ENCODE measurements around the gene WDR41. TPM values are rescaled to one million over a fixed set of nuclear protein-coding genes. Genes with fewer than 3 reads are reported as not detected.

WDR41 gene, protein sequence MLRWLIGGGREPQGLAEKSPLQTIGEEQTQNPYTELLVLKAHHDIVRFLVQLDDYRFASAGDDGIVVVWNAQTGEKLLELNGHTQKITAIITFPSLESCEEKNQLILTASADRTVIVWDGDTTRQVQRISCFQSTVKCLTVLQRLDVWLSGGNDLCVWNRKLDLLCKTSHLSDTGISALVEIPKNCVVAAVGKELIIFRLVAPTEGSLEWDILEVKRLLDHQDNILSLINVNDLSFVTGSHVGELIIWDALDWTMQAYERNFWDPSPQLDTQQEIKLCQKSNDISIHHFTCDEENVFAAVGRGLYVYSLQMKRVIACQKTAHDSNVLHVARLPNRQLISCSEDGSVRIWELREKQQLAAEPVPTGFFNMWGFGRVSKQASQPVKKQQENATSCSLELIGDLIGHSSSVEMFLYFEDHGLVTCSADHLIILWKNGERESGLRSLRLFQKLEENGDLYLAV
- 10 to 100 TPM; 17.4 to 58.6 (median 38.9) TPM for total RNA-seq

DNA sequence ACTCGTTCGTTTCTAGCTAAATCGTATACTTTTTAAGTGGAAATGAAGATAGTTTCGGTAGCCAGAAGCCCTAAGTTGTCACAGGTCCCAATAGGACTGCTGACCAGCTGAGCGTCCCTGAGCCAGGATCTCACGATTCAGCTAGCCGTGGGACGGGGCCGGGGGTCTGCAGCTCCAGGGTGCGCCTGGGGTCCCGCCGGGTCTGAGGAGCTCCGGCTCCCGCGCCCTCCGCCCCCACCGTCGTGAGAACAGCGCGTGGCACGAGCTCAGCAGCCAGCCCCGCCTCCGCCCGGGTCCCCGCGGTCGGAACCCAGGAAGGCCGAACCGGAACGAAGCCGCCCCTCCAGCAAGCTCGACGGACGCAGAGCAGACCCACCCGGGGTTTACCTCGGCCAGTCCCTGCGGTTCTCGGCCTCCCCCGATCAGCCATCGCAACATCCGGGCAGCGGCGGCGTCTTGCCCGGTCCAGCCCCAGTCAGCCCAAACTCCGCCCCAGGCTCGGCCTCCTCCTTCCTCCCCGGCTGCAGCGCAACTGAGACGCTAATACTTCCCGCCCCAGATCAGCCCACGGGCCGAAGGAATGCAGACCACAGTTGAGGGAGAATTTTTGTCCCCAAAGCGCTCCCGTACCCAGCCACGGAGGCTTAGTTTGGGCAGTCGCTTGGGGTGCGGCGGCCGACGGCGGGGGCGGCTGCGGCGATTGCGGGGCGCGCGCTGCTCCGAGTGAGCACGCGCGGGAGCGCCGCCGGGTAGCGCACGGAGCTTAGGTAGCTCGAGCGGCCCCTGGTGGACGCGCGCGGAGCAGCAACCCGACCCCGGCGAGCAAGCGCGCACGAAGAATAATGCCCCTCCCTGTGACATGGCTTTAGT lies at the start of gene WDR41:
Gene WDR41, minus strand, starts transcription at position 534 of the 870 bp plus-strand sequence. Its CDS starts 96 bp downstream, at position 438.
- 2 to 3% methylated on average over 8 to 29 of the region's 90 CpGs for WGBS, 2 donors
- intact Hi-C loops (cut with DNase I): loop anchor here (10.0 kb wide), 1 partner anchor 347 kb away; no protein-coding TSS in a partner anchor
- peaks cover 4 to 36% (median 8%) of the 10 kb centered on the region in 3 donors for H3K4me1 ChIP-seq

DNA sequence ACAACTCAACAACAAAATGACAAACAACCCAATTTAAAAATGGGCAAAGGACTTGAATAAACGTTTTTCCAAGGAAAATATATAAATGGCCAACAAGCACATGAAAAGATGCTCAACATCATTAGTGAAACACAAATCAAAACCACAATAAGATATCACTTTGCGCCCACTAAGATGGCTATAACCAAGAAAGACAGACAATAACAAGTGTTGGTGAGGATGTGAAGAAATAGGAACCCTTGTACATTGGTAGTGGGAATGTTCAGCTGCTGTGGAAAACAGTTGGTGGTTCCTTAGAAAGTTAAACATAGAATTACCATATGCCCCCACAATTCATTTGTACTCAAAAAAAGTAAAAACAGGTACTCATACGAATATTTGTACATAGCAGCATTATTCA lies 39.2 kb upstream of the WDR41 start:
- Histone ChIP-seq H3K4me1 (no peaks in the 10 kb centered on the region), H3K27ac (no peak overlapping the region), H3K27me3 (no peaks in the 10 kb centered on the region), H3K4me3 (no peak overlapping the region), H3K36me3 (no peaks in the 10 kb centered on the region), H3K9me3 (no peaks in the 10 kb centered on the region)
- no peak for DNase-seq
- intact Hi-C loops (cut with DNase I): no loop called here
- no peak for TF ChIP-seq POLR2A (IDR thresholded peaks at IDR 0.05)
- TF ChIP-seq, protein P1, sequence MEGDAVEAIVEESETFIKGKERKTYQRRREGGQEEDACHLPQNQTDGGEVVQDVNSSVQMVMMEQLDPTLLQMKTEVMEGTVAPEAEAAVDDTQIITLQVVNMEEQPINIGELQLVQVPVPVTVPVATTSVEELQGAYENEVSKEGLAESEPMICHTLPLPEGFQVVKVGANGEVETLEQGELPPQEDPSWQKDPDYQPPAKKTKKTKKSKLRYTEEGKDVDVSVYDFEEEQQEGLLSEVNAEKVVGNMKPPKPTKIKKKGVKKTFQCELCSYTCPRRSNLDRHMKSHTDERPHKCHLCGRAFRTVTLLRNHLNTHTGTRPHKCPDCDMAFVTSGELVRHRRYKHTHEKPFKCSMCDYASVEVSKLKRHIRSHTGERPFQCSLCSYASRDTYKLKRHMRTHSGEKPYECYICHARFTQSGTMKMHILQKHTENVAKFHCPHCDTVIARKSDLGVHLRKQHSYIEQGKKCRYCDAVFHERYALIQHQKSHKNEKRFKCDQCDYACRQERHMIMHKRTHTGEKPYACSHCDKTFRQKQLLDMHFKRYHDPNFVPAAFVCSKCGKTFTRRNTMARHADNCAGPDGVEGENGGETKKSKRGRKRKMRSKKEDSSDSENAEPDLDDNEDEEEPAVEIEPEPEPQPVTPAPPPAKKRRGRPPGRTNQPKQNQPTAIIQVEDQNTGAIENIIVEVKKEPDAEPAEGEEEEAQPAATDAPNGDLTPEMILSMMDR (IDR thresholded peaks at IDR 0.05): no peak
- 59% methylated on average over 3 of the region's 3 CpGs for WGBS, 2 donors

More for the DNA sequence above, at the start of gene WDR41:
- H3K9me3 ChIP-seq: no peaks in the 10 kb centered on the region
- H3K4me3 ChIP-seq: peak within 1 kb of the TSS; percentile 67 to 90 (median 79)
- peaks cover 0 to 2% (median 0%) of the 10 kb centered on the region in 4 donors for H3K27me3 ChIP-seq
- peak within 1 kb of the TSS; percentile 94 to 99 (median 97) for H3K27ac ChIP-seq
- peak in 2 of 4 donors; percentile 55 to 64 for TF ChIP-seq POLR2A (IDR thresholded peaks at IDR 0.05)
- TF ChIP-seq, protein P1 (IDR thresholded peaks at IDR 0.05): peak; percentile 90 to 97 (median 96)
- H3K36me3 ChIP-seq: peaks cover 0 to 13% (median 0%) of the 10 kb centered on the region in 3 donors
- peak; percentile 57 for DNase-seq

DNA sequence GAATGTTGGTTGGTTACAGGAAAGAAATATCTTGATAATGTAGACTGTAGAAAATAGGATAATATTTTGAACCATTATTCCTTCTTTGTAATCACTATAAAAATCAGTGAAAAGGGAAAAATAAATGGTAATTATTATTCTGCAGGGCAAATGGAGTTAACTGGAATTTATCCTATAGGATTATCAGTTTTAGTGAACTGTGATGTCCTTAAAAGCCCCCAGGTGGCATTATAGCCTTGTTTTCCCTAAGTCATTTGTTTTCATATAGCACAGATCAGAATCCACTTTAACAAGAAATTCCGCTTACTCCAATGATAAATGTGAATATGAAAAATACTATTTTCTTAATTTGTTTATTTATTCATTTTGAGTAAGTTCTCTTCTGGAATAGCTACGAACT lies 26.2 kb upstream of the WDR41 start:
- intact Hi-C loops (cut with DNase I): no loop called here
- Histone ChIP-seq H3K4me1 (no peaks in the 10 kb centered on the region), H3K4me3 (no peak overlapping the region), H3K27me3 (peaks cover 0 to 10% (median 0%) of the 10 kb centered on the region in 4 donors), H3K36me3 (no peaks in the 10 kb centered on the region), H3K9me3 (no peaks in the 10 kb centered on the region), H3K27ac (no peak overlapping the region)
- DNase-seq: no peak
- WGBS, 2 donors: 51 to 56% methylated on average over 2 of the region's 2 CpGs
- TF ChIP-seq, protein P1 (IDR thresholded peaks at IDR 0.05): peak in 2 of 6 experiments; percentile 7 to 10
- no peak for TF ChIP-seq POLR2A (IDR thresholded peaks at IDR 0.05)

DNA sequence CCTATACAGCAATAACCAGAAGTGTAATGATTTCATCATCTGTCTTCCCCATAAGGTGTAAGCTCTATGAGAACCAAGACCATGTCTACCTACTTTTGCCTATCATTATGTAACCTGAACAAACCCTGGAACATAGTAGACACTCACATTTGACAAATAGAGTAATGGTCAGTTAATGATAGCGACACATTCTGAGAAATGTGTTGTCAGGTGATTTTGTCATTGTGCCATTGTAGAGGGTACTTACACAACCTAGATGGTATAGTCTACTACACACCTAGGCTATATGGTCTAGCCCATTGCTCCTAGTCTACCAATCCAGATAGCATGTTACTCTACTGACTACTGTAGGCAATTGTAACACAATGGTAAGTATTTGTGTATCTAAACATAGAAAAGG lies 22.3 kb upstream of the WDR41 start:
- H3K9me3 ChIP-seq: no peaks in the 10 kb centered on the region
- H3K27me3 ChIP-seq: peaks cover 0 to 9% (median 0%) of the 10 kb centered on the region in 4 donors
- TF ChIP-seq, protein P1 (IDR thresholded peaks at IDR 0.05): no peak
- TF ChIP-seq POLR2A (IDR thresholded peaks at IDR 0.05): no peak
- no peak overlapping the region for H3K27ac ChIP-seq
- H3K4me1 ChIP-seq: no peaks in the 10 kb centered on the region
- no peaks in the 10 kb centered on the region for H3K36me3 ChIP-seq
- 86 to 100% methylated on average over 1 of the region's 1 CpG for WGBS, 2 donors
- no peak overlapping the region for H3K4me3 ChIP-seq
- no peak for DNase-seq
- intact Hi-C loops (cut with DNase I): no loop called here

All from esophagus squamous epithelium (tissue), 5 donors.